ENCODE results near the gene FASTK.

The FASTK gene

GRCh38 chr7:151071032-151071866 is 9.4 kb downstream of the FASTK start:
- DNase-seq, result no peak
- in situ Hi-C loops (cut with MboI; ENCODE audit: low pct_unique_long_range_greater_than_20kb, low sequenced_read_pairs), result no loop called here

DNA sequence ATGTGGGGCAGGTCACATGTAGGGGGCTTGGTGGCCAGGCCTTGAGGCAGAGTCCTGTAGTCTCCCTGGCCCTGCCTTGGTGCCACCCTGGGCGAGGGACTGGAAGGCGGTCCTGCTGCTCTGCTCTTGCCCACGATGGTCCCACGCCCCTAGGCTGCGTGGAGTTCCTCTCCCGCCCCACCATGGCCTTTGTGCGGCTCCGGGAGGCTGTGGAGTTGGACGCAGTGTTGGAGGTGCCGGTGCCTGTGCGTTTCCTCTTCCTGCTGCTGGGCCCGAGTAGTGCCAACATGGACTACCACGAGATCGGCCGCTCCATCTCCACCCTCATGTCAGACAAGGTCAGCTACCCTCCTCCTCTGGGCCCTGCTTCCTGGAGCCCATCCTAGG is 10.0 kb downstream of the FASTK start:
- in situ Hi-C loops (cut with MboI; ENCODE audit: low pct_unique_long_range_greater_than_20kb, low sequenced_read_pairs), result no loop called here
- DNase-seq, result no peak

- in situ Hi-C loops (cut with MboI; ENCODE audit: low pct_unique_long_range_greater_than_20kb, low sequenced_read_pairs), result no loop called here
- DNase-seq, result no peak
These were observed 10.6 kb downstream of the FASTK start for GRCh38 chr7:151069841-151070573.

DNA sequence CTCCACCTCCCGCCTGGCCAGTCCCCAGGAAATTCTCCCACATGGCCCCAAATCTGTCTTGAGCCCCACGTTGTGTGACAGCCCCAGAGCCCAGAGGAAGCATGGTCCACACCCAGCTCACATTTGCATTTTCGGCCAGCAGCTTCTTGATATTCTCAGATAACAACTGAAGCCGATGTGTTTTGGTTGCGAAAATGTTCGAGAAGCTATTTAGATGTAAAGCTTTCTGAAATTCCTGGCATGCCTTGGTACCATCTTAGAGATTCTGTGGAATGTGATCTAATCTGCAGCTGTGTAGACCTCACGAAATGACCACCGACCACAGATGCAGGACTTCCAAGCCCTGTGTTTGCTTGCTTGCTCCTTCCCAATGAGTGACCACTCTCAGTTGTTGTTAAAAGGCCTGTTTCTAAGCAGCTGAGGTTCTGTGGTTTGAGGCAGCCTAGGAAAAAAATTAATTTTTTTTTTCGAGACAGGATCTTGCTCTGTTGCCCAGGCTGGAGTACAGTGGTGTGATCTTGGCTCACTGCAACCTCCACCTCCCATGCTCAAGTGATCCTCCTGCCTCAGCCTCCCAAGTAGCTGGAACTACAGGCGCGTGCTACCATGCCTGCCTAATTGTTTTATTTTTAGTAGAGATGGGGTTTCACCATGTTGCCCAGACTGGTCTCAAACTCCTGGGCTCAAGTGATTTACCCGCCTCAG is 12.4 kb downstream of the FASTK start:
- in situ Hi-C loops (cut with MboI; ENCODE audit: low pct_unique_long_range_greater_than_20kb, low sequenced_read_pairs), result no loop called here
- no peak for DNase-seq

DNA sequence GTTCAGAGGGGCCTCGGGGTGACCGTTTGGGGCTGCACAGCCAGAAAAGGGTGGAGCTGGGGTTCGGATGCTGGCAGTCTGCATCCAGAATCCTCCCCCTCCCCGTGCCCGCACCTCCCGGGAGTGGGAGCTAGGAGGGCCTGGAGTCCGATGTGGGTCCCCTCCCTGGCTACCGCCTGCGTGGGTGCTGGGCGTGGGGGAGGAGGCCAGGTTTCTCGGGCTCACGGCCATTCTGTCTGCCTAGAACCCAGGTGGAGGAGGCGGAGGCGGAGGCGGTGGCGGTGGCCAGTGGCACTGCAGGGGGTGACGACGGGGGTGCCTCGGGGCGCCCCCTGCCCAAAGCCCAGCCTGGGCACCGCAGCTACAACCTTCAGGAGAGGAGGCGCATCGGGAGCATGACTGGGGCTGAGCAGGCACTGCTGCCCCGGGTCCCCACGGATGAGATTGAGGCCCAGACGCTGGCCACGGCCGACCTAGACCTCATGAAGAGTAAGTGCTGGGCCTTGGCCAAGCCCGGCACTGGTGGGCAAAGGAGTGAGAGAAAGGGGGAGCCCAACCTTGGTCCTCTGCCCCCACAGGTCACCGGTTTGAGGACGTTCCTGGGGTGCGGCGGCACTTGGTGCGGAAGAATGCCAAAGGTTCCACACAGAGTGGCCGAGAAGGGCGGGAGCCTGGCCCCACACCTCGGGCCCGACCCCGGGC is 14.2 kb downstream of the FASTK start:
- in situ Hi-C loops (cut with MboI; ENCODE audit: low pct_unique_long_range_greater_than_20kb, low sequenced_read_pairs), result no loop called here
- DNase-seq, result no peak

DNA sequence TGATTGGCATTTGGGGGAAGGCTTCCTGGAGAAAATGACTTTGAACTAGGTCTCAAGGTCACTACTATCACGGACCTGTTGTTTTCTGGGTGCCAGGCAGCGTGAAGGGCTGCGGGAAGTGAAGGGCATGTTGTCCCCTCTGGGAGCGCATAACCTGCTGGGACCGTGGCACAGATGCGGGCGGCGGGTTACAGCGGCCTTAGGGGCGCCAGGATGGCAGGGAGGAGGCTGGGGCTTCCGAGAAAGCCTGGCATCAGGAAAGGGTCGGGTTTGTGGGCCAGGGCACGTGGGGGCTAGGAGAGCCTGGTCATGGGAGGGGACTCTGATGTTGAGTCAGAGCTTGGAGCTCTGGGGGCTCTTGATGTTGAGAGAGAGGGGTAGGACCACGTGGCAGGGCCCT is 15.1 kb downstream of the FASTK start:
- in situ Hi-C loops (cut with MboI; ENCODE audit: low pct_unique_long_range_greater_than_20kb, low sequenced_read_pairs), result no loop called here
- no peak for DNase-seq

DNA sequence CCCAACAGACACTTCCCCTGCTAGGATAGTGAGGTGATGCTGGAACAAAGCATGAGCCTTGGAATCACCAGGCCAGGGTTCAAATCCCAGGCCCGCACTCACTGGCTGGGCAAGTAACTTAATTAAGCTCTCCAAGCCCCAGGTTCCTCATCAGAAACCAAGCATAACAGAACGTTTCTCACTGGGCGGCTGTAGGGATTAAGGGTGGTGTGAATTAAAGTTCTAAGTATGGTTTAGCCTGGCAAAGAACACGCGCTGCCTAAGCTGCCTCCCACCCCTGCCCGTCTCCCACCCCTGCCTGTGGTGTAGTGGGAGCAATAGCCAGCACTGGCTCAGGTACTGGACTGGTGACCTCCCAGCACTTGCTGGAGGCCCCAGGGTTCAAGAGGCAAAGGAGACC is 15.6 kb downstream of the FASTK start:
- no peak for DNase-seq
- in situ Hi-C loops (cut with MboI; ENCODE audit: low pct_unique_long_range_greater_than_20kb, low sequenced_read_pairs), result no loop called here

DNA sequence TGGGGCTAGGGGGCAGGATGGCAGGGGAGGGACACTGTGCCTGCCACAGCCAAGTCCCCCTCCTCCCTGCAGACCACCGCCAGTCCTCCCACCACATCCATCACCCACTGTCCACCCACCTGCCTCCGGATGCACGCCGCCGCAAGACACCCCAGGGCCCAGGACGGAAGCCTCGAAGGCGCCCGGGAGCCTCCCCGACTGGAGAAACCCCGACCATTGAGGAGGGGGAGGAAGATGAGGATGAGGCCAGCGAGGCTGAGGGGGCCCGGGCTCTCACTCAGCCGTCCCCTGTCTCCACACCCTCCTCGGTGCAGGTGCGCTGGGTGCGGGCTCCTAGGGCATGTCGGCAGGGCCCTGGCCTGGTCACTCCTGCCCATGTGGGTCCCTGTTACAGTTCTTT is 16.2 kb downstream of the FASTK start:
- in situ Hi-C loops (cut with MboI; ENCODE audit: low pct_unique_long_range_greater_than_20kb, low sequenced_read_pairs), result no loop called here
- no peak for DNase-seq

DNA sequence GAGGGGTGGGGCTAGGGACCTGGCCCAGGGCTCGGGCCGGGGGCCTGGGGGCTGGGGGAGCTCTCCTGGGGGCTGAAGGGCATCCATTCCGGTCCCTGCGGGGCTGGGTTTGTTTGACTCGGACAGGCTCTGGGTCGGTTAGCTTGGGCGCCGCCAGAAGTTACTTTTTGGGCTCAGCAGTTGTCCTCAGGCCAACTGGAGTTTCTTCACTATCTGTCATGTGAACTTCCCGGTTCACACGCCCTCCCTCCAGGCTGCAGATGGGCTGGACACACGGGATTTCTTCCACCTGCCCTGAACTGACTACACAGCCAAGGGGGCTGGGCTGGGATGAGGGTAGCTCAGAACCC is 17.4 kb downstream of the FASTK start:
- DNase-seq, result no peak
- in situ Hi-C loops (cut with MboI; ENCODE audit: low pct_unique_long_range_greater_than_20kb, low sequenced_read_pairs), result no loop called here

- in situ Hi-C loops (cut with MboI; ENCODE audit: low pct_unique_long_range_greater_than_20kb, low sequenced_read_pairs), result no loop called here
- no peak for DNase-seq
These were observed 18.0 kb downstream of the FASTK start for GRCh38 chr7:151062399-151063211.

- in situ Hi-C loops (cut with MboI; ENCODE audit: low pct_unique_long_range_greater_than_20kb, low sequenced_read_pairs), result no loop called here
- DNase-seq, result no peak
These were observed 18.6 kb downstream of the FASTK start for GRCh38 chr7:151062111-151062398.

- in situ Hi-C loops (cut with MboI; ENCODE audit: low pct_unique_long_range_greater_than_20kb, low sequenced_read_pairs), result no loop called here
- DNase-seq, result no peak
These were observed 19.1 kb downstream of the FASTK start for GRCh38 chr7:151061213-151062110.

- in situ Hi-C loops (cut with MboI; ENCODE audit: low pct_unique_long_range_greater_than_20kb, low sequenced_read_pairs), result no loop called here
- peak; percentile 25 for DNase-seq
These were observed 20.0 kb downstream of the FASTK start for GRCh38 chr7:151060416-151061212.

- in situ Hi-C loops (cut with MboI; ENCODE audit: low pct_unique_long_range_greater_than_20kb, low sequenced_read_pairs), result no loop called here
- DNase-seq, result no peak
These were observed 20.5 kb downstream of the FASTK start for GRCh38 chr7:151060113-151060415.

GRCh38 chr7:151059367-151060112 is 21.1 kb downstream of the FASTK start, which contains the start of gene SLC4A2:
TSS of gene SLC4A2 (plus strand) at chr7:151059589. CDS start at chr7:151061988, 2,399 bp downstream.
- peak; percentile 64 for DNase-seq
- in situ Hi-C loops (cut with MboI; ENCODE audit: low pct_unique_long_range_greater_than_20kb, low sequenced_read_pairs), result no loop called here

DNA sequence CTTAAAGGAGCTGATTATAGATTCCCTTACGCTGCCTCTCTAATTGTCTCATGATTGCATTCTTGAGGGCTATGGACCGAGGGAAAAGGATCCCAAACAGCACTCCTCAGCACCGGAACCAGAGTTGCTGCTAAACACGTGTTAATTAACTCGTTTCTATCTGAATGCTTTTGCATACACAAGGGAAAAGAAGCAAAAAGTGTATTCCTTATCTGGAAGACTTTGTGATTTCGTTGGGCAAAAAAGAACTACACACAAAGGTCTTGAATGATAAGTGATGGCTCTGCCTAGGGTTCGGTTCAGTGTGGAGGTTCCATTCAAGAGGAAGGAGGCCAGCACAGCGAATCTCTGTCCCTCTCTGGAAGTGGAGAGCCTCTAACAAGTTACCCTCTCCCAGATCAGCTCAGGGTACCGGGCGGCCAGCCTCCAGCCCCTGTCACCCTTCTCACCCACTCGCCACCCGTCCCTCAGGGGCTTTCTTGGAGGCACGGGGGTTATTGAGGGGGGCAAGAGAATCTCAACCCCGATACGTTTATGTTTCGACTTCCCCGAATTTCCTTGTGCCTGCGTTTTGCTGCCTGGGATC is 21.7 kb downstream of the FASTK start:
- in situ Hi-C loops (cut with MboI; ENCODE audit: low pct_unique_long_range_greater_than_20kb, low sequenced_read_pairs), result no loop called here

More for the DNA sequence above, 21.7 kb downstream of the FASTK start:
- DNase-seq, result no peak

All from KBM-7 (cell line).